K562 (cell line): Measurements from ENCODE around the gene SPATA16. TPM values are rescaled to one million over a fixed set of nuclear protein-coding genes. Genes with fewer than 3 reads are reported as not detected.

ENCODE experiments used
- ARID2 ChIP-seq: fragments of 450-650 bp; IDR thresholded peaks from 2 replicates; pipeline ENCODE4 v1.6.1; 2017; ENCODE audit warnings: antibody characterized with exemption, mild to moderate bottlenecking
- ARNT ChIP-seq, 2 experiments: fragments of 450-650 bp; IDR thresholded peaks; 2 replicates each; pipeline ENCODE4 v1.6.1; 2016; ENCODE audit warnings: mild to moderate bottlenecking in 1 of 2
- ATF7 ChIP-seq: fragments of 450-650 bp; IDR thresholded peaks from 2 replicates; pipeline ENCODE4 v1.7.1; 2014; ENCODE audit warnings: mild to moderate bottlenecking, moderate library complexity
- BCLAF1 ChIP-seq, 2 experiments: fragments of 450-650 bp in 1 of 2; IDR thresholded peaks; 2 replicates each; pipeline ENCODE4 v1.6.1; 2011 to 2017; ENCODE audit warnings: low read depth in 2 of 2, antibody characterized with exemption in 1 of 2, borderline replicate concordance in 1 of 2, low read length in 1 of 2, mild to moderate bottlenecking in 1 of 2, mixed read lengths in 1 of 2; ENCODE audit not compliant: control insufficient read depth in 1 of 2
- CBFA2T3 ChIP-seq: fragments of 450-650 bp; IDR thresholded peaks from 2 replicates; pipeline ENCODE4 v1.6.1; 2017
- CBX5 ChIP-seq: IDR thresholded peaks from 2 replicates; pipeline ENCODE4 v1.6.1; 2014; ENCODE audit warnings: low read depth, borderline replicate concordance
- CCNT2 ChIP-seq: IDR thresholded peaks from 2 replicates; pipeline ENCODE4 v1.6.1; 2011; ENCODE audit warnings: borderline replicate concordance, low read depth, mild to moderate bottlenecking, moderate library complexity, mixed read lengths, low read length; ENCODE audit not compliant: insufficient read length; ENCODE audit errors: extremely low read depth
- E2F3 ChIP-seq: fragments of 250-450 bp; sonication (Bioruptor Pico); IDR thresholded peaks from 2 replicates; pipeline ENCODE4 v1.4.0; 2020; ENCODE audit warnings: mild to moderate bottlenecking
- FOXP1 ChIP-seq: sonication (generic); formaldehyde crosslinking; IDR thresholded peaks from 2 replicates; pipeline ENCODE4 v1.8.0; 2022; ENCODE audit warnings: mild to moderate bottlenecking, missing genetic modification reagents
- GATAD2B ChIP-seq: fragments of 450-650 bp; IDR thresholded peaks from 2 replicates; pipeline ENCODE4 v1.6.1; 2017; ENCODE audit warnings: mild to moderate bottlenecking, borderline replicate concordance
- HDGF ChIP-seq: fragments of 450-650 bp; IDR thresholded peaks from 2 replicates; pipeline ENCODE4 v1.6.1; 2016
- HIVEP1 ChIP-seq: fragments of 250-450 bp; sonication (Bioruptor Pico); IDR thresholded peaks from 2 replicates; pipeline ENCODE4 v1.4.0; 2020; ENCODE audit warnings: mild to moderate bottlenecking
- IFI16 ChIP-seq: fragments of 250-450 bp; sonication (Bioruptor Pico); IDR thresholded peaks from 2 replicates; pipeline ENCODE4 v2.1.2; 2022; ENCODE audit warnings: mild to moderate bottlenecking, inconsistent platforms
- JUN ChIP-seq, 2 experiments: sonication (generic) in 1 of 2; formaldehyde crosslinking in 1 of 2; IDR thresholded peaks; 2 replicates each; pipeline versions ENCODE4 v1.6.1 to v1.8.0; 2012 to 2022; ENCODE audit warnings: borderline replicate concordance in 2 of 2, mild to moderate bottlenecking in 2 of 2, improper control_type of control experiment in 1 of 2, low read depth in 1 of 2, low read length in 1 of 2, missing genetic modification reagents in 1 of 2
- LARP7 ChIP-seq: fragments of 450-650 bp; IDR thresholded peaks from 2 replicates; pipeline ENCODE4 v1.6.1; 2016
- NCOA1 ChIP-seq: fragments of 450-650 bp; IDR thresholded peaks from 2 replicates; pipeline ENCODE4 v1.6.1; 2016; ENCODE audit warnings: low read depth
- PHF20 ChIP-seq: fragments of 450-650 bp; IDR thresholded peaks from 2 replicates; pipeline ENCODE4 v1.6.1; 2018; ENCODE audit not compliant: partially characterized antibody
- RAD21 ChIP-seq, 2 experiments: fragments of 250-450 bp in 1 of 2; fragments of 450-650 bp in 1 of 2; sonication (Bioruptor Pico) in 1 of 2; formaldehyde crosslinking in 1 of 2; IDR thresholded peaks in 1 of 2; conservative IDR thresholded peaks in 1 of 2; 2 replicates each; pipeline versions ENCODE4 v1.4.0 to v1.8.0; 2020 to 2022; ENCODE audit warnings: mild to moderate bottlenecking in 2 of 2, moderate library complexity in 1 of 2
- STAT5A ChIP-seq: IDR thresholded peaks from 2 replicates; pipeline ENCODE4 v1.6.1; 2012; ENCODE audit warnings: low read length, inconsistent platforms, borderline replicate concordance
- TAF1 ChIP-seq: IDR thresholded peaks from 2 replicates; pipeline ENCODE4 v1.6.1; 2011; ENCODE audit warnings: mild to moderate bottlenecking, low read length, moderate library complexity; ENCODE audit not compliant: insufficient read depth, control insufficient read depth, severe bottlenecking; ENCODE audit errors: extremely low read depth
- TAL1 ChIP-seq: fragments of 450-650 bp; IDR thresholded peaks from 2 replicates; pipeline ENCODE4 v1.6.1; 2016; ENCODE audit warnings: mild to moderate bottlenecking
- TOE1 ChIP-seq, 2 experiments: fragments of 450-650 bp in 1 of 2; sonication (generic) in 1 of 2; formaldehyde crosslinking in 1 of 2; IDR thresholded peaks; 2 replicates each; pipeline versions ENCODE4 v1.7.1 to v1.8.0; 2016 to 2022; ENCODE audit warnings: borderline replicate concordance in 2 of 2, mild to moderate bottlenecking in 2 of 2, antibody characterized with exemption in 1 of 2, inconsistent platforms in 1 of 2, low read depth in 1 of 2, missing genetic modification reagents in 1 of 2, moderate library complexity in 1 of 2
- ZNF121 ChIP-seq: sonication (generic); formaldehyde crosslinking; conservative IDR thresholded peaks from 2 replicates; pipeline ENCODE4 v1.8.0; 2022; ENCODE audit warnings: missing genetic modification reagents
- ZNF584 ChIP-seq: fragments of 200-800 bp; sonication (Bioruptor generic); IDR thresholded peaks from 2 replicates; pipeline ENCODE4 v1.6.1; 2016; ENCODE audit warnings: low read depth, mild to moderate bottlenecking, missing genetic modification characterization, missing compliant biosample characterization
- ZNF589 ChIP-seq: fragments of 200-800 bp; sonication (Bioruptor generic); IDR thresholded peaks from 2 replicates; pipeline ENCODE4 v1.6.1; 2016; ENCODE audit warnings: low read depth, missing genetic modification characterization, missing compliant biosample characterization
- ZNF79 ChIP-seq: fragments of 250-450 bp; sonication (Bioruptor Pico); IDR thresholded peaks from 2 replicates; pipeline ENCODE4 v1.4.0; 2020; ENCODE audit warnings: low read depth, mild to moderate bottlenecking, moderate library complexity
- polyA plus RNA-seq, 8 experiments: library from polyadenylated mRNA; depleted of rRNA in 4 of 8; stranded (reverse) in 5 of 8; unstranded in 3 of 8; fragments of >200 nt; fragmentation: Nextera tagmentation in 2 of 8; fragmentation: Illumina TruSeq in 1 of 8; extraction: Ambion mirVana in 2 of 8; extraction: Trizol in 1 of 8; gene quantifications; 2 replicates each; pipeline versions ENCODE4 v1.2.1 to v1.2.3, GENCODE V29; 2011 to 2014; ENCODE audit warnings: inconsistent platforms in 1 of 8, missing spikeins in 1 of 8
- total RNA-seq, 7 experiments: library from RNA; depleted of rRNA in 6 of 7; stranded (reverse); fragments of >200 nt in 6 of 7; fragmentation: Illumina TruSeq in 2 of 7; extraction: Trizol in 2 of 7; gene quantifications; 2 replicates each; pipeline versions ENCODE4 v1.2.1 to v1.2.3, GENCODE V29; 2011 to 2021; ENCODE audit warnings: low replicate concordance in 1 of 7

The SPATA16 gene
- total and polyA plus RNA-seq, 9 of the 15 experiments (the other 6 are each of a cell fraction or from before 2014, with no cell fraction given), result not detected

GRCh38 chr3:173007079-173007723 is 133.8 kb downstream of the SPATA16 start (continued):
- TF ChIP-seq ARID2 (0 out of 2 replicates have a peak, but pooled peaks have one; percentile 21), HIVEP1 (CRISPR knock-in tag) (no peak), E2F3 (CRISPR knock-in tag) (no peak), IFI16 (CRISPR knock-in tag) (no peak), CBFA2T3 (peak; percentile 99), STAT5A (peak; percentile 99), LARP7 (peak; percentile 90; the same call in 1 of the 2 replicates), NCOA1 (peak; percentile 92), PHF20 (no peak), CBX5 (no peak), ZNF121 (CRISPR knock-in tag) (no peak), HDGF (no peak), JUN (IDR thresholded peaks at IDR 0.05; ENCODE audit: borderline replicate concordance, low read depth, low read length) (peak; percentile 53; the same call in 1 of the 2 replicates), JUN (CRISPR knock-in tag; IDR thresholded peaks at IDR 0.05; ENCODE audit: borderline replicate concordance) (no peak), ARNT (IDR thresholded peaks at IDR 0.05) (peak; percentile 93 to 98; a peak in 3 of 4 replicates), RAD21 (CRISPR knock-in tag; conservative IDR thresholded peaks at IDR 0.05 in 1 of 2, IDR thresholded peaks at IDR 0.05 in 1 of 2) (peak in 1 of 2 experiments; percentile 19; a peak in 1 of 4 replicates), ZNF584 (CRISPR knock-in tag) (0 out of 2 replicates have a peak, but pooled peaks have one; percentile 15), TAL1 (peak; percentile 98), CCNT2 (peak; percentile 83), ZNF79 (CRISPR knock-in tag) (no peak), FOXP1 (CRISPR knock-in tag) (0 out of 2 replicates have a peak, but pooled peaks have one; percentile 68), TOE1 (IDR thresholded peaks at IDR 0.05; ENCODE audit: borderline replicate concordance) (peak; percentile 86), TOE1 (CRISPR knock-in tag; IDR thresholded peaks at IDR 0.05; ENCODE audit: borderline replicate concordance, low read depth) (no peak), TAF1 (peak; percentile 34), BCLAF1 (IDR thresholded peaks at IDR 0.05; ENCODE audit: borderline replicate concordance in 1 of 2, control insufficient read depth in 1 of 2, low read depth in 2 of 2, low read length in 1 of 2) (no peak), GATAD2B (peak; percentile 86), ATF7 (peak; percentile 73; the same call in 1 of the 2 replicates), ZNF589 (peak; percentile 88)
